Endothelial cell (in vitro differentiated cells): Measurements from ENCODE around the gene EFNA4. TPM values are rescaled to one million over a fixed set of nuclear protein-coding genes. Genes with fewer than 3 reads are reported as not detected.
"Not testable (repeated sequence)": the region's sequence is repeated elsewhere in the genome, so short reads cannot be mapped to it uniquely, and the experiment has no call there.

ENCODE experiments used
- DNase-seq: peaks from one replicate; pipeline ENCODE4 v3.0.0; 2021; ENCODE audit warnings: low spot score
- H3K27ac Mint-ChIP-seq: one replicate; pipeline ENCODE4 v1.8.0; 2021; ENCODE audit warnings: mixed read lengths, inconsistent platforms; ENCODE audit not compliant: unreplicated experiment
- H3K27me3 Mint-ChIP-seq: one replicate; pipeline ENCODE4 v1.8.0; 2021; ENCODE audit warnings: mild to moderate bottlenecking, moderate library complexity, mixed read lengths, inconsistent platforms; ENCODE audit not compliant: unreplicated experiment
- H3K36me3 Mint-ChIP-seq: one replicate; pipeline ENCODE4 v1.8.0; 2021; ENCODE audit warnings: mild to moderate bottlenecking, low read depth, mixed read lengths, inconsistent platforms; ENCODE audit not compliant: unreplicated experiment
- H3K4me1 Mint-ChIP-seq: one replicate; pipeline ENCODE4 v1.8.0; 2021; ENCODE audit warnings: mild to moderate bottlenecking, mixed read lengths, inconsistent platforms; ENCODE audit not compliant: unreplicated experiment
- H3K4me3 Mint-ChIP-seq: one replicate; pipeline ENCODE4 v1.8.0; 2021; ENCODE audit warnings: mild to moderate bottlenecking, mixed read lengths, inconsistent platforms; ENCODE audit not compliant: unreplicated experiment
- H3K9me3 Mint-ChIP-seq: one replicate; pipeline ENCODE4 v1.8.0; 2021; ENCODE audit warnings: mixed read lengths, inconsistent platforms; ENCODE audit not compliant: unreplicated experiment
- total RNA-seq: library from RNA; stranded (reverse); fragmentation: NEBNext Ultra II Directional; extraction: Animal tissue kit (Norgen Biotek cat#: 25700); gene quantifications from one replicate; pipeline ENCODE4 v1.2.1, GENCODE V29; 2021; ENCODE audit not compliant: unreplicated experiment
- TF ChIP-seq, protein P1 (sequence below): fragments of 200-600 bp; sonication (generic); IDR thresholded peaks from one replicate; pipeline ENCODE4 v1.5.0; 2021; ENCODE audit warnings: antibody characterized with exemption; ENCODE audit not compliant: unreplicated experiment

Gene EFNA4
- total RNA-seq, 1 donor from 2014 or later = 25.2 TPM

- Mint-ChIP-seq H3K4me3 (no peak overlapping the region), H3K27ac (no peak overlapping the region), H3K4me1 (peaks cover 12% of the 10 kb centered on the region), H3K36me3 (no peaks in the 10 kb centered on the region), H3K27me3 (no peaks in the 10 kb centered on the region), H3K9me3 (no peaks in the 10 kb centered on the region)
- TF ChIP-seq, protein P1, sequence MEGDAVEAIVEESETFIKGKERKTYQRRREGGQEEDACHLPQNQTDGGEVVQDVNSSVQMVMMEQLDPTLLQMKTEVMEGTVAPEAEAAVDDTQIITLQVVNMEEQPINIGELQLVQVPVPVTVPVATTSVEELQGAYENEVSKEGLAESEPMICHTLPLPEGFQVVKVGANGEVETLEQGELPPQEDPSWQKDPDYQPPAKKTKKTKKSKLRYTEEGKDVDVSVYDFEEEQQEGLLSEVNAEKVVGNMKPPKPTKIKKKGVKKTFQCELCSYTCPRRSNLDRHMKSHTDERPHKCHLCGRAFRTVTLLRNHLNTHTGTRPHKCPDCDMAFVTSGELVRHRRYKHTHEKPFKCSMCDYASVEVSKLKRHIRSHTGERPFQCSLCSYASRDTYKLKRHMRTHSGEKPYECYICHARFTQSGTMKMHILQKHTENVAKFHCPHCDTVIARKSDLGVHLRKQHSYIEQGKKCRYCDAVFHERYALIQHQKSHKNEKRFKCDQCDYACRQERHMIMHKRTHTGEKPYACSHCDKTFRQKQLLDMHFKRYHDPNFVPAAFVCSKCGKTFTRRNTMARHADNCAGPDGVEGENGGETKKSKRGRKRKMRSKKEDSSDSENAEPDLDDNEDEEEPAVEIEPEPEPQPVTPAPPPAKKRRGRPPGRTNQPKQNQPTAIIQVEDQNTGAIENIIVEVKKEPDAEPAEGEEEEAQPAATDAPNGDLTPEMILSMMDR = no peak
- DNase-seq = no peak
Measured at GRCh38 chr1:155117610-155118009, 54.1 kb downstream of the EFNA4 start.

GRCh38 chr1:155118090-155118489 is 54.5 kb downstream of the EFNA4 start:
- not testable (repeated sequence) for H3K27me3 Mint-ChIP-seq, H3K36me3 Mint-ChIP-seq, H3K27ac Mint-ChIP-seq, DNase-seq, H3K4me3 Mint-ChIP-seq, H3K9me3 Mint-ChIP-seq
- peaks cover 12% of the 10 kb centered on the region for H3K4me1 Mint-ChIP-seq

Other genes with a start within 250 kb of the EFNA4 start
- 17.3 TPM for gene KCNN3, start 193.5 kb upstream of the EFNA4 start, total RNA-seq
- gene PMVK, start 127.0 kb upstream of the EFNA4 start, total RNA-seq = 26.7 TPM
- gene PBXIP1, start 107.6 kb upstream of the EFNA4 start, total RNA-seq = 82.1 TPM
- 49.8 TPM for gene PYGO2, start 102.0 kb upstream of the EFNA4 start, total RNA-seq
- gene SHC1, start 93.0 kb upstream of the EFNA4 start, total RNA-seq = 915 TPM
- 48.3 TPM for gene CKS1B, start 89.1 kb upstream of the EFNA4 start, total RNA-seq
- 35.9 TPM for gene FLAD1, start 80.4 kb upstream of the EFNA4 start, total RNA-seq
- gene LENEP, start 70.2 kb upstream of the EFNA4 start, total RNA-seq = 0.82 TPM
- gene ZBTB7B, start 60.9 kb upstream of the EFNA4 start, total RNA-seq = 23.3 TPM
- gene DCST2, start 30.0 kb upstream of the EFNA4 start, total RNA-seq = 2.8 TPM
- gene DCST1, start 29.9 kb upstream of the EFNA4 start, total RNA-seq = not detected
- 382 TPM for gene ADAM15, start 12.4 kb upstream of the EFNA4 start, total RNA-seq
- gene EFNA3, start 15.1 kb downstream of the EFNA4 start, total RNA-seq = 9.6 TPM
- 413 TPM for gene EFNA1, start 64.1 kb downstream of the EFNA4 start, total RNA-seq
- gene SLC50A1, start 72.1 kb downstream of the EFNA4 start, total RNA-seq = 43.9 TPM
- gene DPM3, start 76.8 kb downstream of the EFNA4 start, total RNA-seq = 39.2 TPM
- 173 TPM for gene KRTCAP2, start 109.6 kb downstream of the EFNA4 start, total RNA-seq
- gene TRIM46, start 110.1 kb downstream of the EFNA4 start, total RNA-seq = 8.5 TPM
- 35.5 TPM for gene THBS3, start 144.2 kb downstream of the EFNA4 start, total RNA-seq
- 38.8 TPM for gene MTX1, start 145.0 kb downstream of the EFNA4 start, total RNA-seq
- 54.1 TPM for gene ENTREP3, start 191.7 kb downstream of the EFNA4 start, total RNA-seq
- gene SCAMP3, start 198.6 kb downstream of the EFNA4 start, total RNA-seq = 54.9 TPM
- 62.8 TPM for gene CLK2, start 209.8 kb downstream of the EFNA4 start, total RNA-seq
- 7.3 TPM for gene HCN3, start 213.7 kb downstream of the EFNA4 start, total RNA-seq
- not detected for gene PKLR, start 237.7 kb downstream of the EFNA4 start, total RNA-seq
- 540 TPM for gene FDPS, start 245.1 kb downstream of the EFNA4 start, total RNA-seq